Activated CD8-positive, alpha-beta memory T cell treated with anti-CD3 and anti-CD28 coated beads, Interleukin-2, amount 50 U/mL, for 24 hours (primary cell): ENCODE measurements around the gene PPARGC1A.

Source experiments
- DNase-seq: peaks from one replicate; pipeline ENCODE4 v3.0.0-alpha.2; 2020; ENCODE audit errors: extremely low read depth

Gene PPARGC1A

GRCh38 chr4:23775694-23776093 lies 114.2 kb downstream of the PPARGC1A start:
- DNase-seq: no peak

- no peak for DNase-seq
Measured at GRCh38 chr4:23774909-23775308, 114.9 kb downstream of the PPARGC1A start.

- DNase-seq: no peak
Measured at GRCh38 chr4:23773884-23774636, 115.8 kb downstream of the PPARGC1A start.

- DNase-seq: no peak
Measured at GRCh38 chr4:23770011-23770410, 119.8 kb downstream of the PPARGC1A start.

- no peak for DNase-seq
Measured at GRCh38 chr4:23769406-23769805, 120.4 kb downstream of the PPARGC1A start.

- no peak for DNase-seq
Measured at GRCh38 chr4:23768541-23768940, 121.3 kb downstream of the PPARGC1A start.

GRCh38 chr4:23766344-23766743 lies 123.5 kb downstream of the PPARGC1A start:
- DNase-seq: no peak

GRCh38 chr4:23763559-23763958 lies 126.3 kb downstream of the PPARGC1A start:
- DNase-seq: no peak

GRCh38 chr4:23762551-23762950 lies 127.3 kb downstream of the PPARGC1A start:
- no peak for DNase-seq

GRCh38 chr4:23759066-23759465 lies 130.8 kb downstream of the PPARGC1A start:
- no peak for DNase-seq

GRCh38 chr4:23754688-23755087 lies 135.2 kb downstream of the PPARGC1A start:
- DNase-seq: no peak

GRCh38 chr4:23750125-23750524 lies 139.7 kb downstream of the PPARGC1A start:
- DNase-seq: no peak

- DNase-seq: no peak
Measured at GRCh38 chr4:23747281-23747735, 142.5 kb downstream of the PPARGC1A start.

GRCh38 chr4:23746672-23747071 lies 143.2 kb downstream of the PPARGC1A start:
- no peak for DNase-seq

GRCh38 chr4:23746027-23746426 lies 143.8 kb downstream of the PPARGC1A start:
- no peak for DNase-seq

GRCh38 chr4:23745377-23745776 lies 144.5 kb downstream of the PPARGC1A start:
- no peak for DNase-seq
